Measurements from ENCODE around the gene SCAND1.
"Not testable (repeated sequence)": the region's sequence is repeated elsewhere in the genome, so short reads cannot be mapped to it uniquely, and the experiment has no call there.

SCAND1 gene

DNA sequence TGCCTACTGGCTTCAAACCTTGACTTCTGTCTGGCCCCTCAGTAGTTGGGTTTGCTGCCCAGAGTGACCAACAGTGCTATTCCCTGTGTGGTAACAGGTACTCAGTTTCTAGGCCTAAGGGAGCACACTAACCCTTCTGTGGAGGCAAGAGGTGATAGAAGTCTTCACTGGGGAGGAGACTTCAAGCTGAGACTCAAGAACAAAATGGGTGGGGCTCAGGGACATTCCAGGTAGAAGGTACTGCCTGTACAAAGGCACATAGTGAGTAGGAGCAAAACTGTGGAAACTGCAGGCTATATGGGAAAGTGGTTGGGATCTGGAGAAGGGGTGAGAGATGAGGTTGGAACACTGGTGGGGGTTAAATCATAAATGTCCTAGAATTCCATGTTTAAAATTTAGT is 2.3 kb upstream of the SCAND1 start:
- no peak for DNase-seq

DNA sequence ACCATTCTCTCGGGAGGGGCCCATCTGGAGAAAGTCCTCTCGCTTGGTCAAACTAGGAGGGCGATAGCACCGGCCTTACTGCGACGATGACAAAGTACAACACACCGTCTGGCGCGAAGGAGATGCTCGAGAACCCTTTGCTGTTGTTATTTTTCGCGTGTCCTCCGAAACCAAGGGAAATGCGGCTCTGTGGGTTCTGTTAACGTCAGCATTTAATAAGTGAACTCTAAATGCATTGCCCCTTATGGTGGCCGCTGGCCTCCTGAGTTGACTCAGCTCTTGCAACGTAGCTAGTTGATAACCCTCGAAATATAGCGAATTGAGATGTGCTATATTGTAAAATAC is 577 bp upstream of the SCAND1 start:
- DNase-seq, result peak; percentile 48

DNA sequence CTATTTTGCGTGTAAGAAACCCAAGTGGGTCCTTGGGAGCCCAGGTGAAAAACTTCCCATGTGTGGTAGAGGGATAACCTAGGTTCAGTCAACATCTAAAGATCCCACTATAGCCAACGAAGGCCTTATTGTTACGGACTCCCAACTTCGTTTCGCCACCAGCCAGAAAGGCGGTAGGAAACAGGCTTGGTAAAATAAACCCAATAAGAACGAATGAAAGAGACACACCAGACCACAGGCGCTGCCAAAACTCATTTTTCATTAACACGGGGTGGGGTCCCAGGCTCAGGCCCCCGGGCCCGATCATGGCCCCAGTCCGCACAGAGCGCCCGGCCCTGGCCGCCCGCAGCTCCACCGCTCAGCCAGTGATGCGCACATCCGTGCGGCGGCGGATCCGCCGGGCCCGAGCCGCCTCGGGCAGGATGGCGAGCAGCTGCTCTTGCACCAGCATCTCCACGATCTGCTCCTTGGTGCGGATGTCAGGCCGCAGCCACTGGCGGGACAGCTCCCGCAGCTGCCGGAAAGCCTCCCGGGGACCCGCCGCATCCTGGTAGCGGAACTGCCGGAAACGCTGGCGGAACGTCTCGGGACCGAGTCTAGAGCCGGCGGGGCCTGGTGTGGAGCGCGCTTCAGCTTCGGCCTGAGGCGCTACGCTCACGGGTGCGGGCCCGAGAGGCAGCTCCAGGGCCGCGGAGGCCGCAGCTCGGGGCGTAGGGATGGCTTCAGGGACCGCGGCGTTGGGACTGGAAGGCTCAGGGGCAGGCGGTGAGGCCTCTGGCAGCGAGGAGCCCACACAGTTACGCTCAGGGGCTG is 709 bp downstream of the SCAND1 start:
- peak; percentile 54 for DNase-seq

DNA sequence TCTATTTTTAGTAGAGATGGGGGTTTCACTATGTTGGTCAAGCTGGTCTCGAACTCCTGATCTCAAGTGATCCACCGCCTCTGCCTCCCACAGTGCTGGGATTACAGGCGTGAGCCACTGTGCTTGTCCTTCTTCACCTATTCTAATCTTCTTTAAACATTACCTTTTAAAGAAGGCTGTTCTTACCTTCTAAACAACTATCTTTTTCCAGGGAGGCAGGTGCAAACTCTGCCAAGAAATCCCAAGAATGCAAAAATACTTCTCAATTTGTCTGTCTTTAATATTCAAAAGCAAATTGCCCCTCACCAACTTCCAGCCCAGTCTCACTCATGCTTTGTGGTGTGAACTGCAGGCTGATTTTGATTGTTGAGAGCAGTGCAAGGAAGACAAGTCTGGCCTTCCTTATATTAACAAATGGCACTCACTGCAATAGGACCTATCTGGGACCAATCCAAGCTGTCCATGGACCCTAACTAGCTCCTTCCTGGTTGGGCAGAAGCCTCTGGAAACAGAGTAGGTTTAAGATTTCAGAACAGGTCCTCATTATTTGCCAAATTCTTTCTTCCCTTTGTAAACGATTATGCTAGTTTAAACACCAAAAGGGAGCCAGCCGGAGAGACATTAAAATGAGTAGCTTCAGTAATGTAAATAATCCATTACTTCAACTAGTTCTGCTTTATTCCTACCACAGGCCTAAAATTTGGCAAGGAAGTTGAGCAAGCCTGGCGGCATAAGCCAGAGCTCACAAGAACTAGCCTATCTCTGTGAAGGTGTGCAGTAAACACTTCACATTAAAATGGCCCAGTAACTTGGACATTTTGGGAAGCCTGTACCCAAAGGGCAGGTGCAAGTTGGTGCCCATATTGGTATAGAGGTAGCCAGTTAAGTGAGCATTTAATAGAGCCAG is 1.6 kb downstream of the SCAND1 start:
- DNase-seq, result no peak

DNA sequence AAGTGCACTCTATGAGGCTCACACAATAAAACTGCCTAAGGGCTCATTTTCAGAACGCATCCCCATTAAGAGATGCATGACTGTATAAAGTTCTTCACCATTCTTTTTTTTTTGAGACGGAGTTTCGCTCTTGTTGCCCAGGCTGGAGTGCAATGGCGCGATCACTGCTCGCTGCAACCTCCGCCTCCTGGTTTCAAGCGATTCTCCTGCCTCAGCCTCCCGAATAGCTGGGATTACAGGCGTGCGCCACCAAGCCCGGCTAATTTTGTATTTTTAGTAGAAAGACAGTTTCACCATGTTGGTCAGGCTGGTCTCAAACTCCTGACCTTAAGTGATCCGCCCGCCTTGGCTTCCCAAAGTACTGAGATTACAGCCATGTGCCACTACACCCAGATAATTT is 2.2 kb downstream of the SCAND1 start:
- not testable (repeated sequence) for DNase-seq

DNA sequence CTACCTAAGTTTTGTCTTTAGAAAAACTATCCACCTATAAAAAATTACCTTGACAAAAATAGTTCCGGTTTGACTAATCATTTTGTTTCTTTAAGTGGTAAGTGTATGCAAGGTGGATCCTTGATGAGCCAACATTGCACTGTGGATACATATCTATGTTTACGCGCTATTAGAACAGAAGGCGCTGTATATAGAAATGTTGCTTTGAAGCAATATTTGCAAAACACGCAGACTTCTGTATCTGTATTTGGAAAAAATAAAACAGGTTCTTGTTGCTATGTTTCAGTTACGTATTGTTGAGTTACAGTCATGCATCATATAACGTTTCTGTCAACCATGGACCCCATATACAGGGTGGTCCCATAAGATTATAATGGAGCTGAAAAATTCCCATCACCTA is 4.2 kb downstream of the SCAND1 start:
- no peak for DNase-seq

DNA sequence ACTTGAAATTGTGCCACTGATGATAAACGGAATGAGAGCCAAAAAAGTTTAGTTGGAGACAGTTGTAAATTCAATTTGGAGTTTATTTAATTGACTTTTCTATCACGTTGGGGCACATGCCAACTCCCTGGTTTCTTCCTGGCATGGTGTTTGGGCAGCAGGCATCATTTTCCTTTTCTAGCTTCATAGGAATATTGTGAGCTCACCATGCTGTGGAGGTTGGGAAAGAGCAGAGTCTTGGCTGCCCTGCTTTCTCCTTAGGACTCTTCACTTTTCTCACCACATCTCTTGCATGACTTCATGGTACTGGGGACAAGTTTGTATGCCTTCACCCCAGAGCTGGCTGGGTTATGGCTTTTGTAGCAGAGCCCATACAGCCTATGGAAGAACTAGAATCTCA is 6.4 kb downstream of the SCAND1 start:
- DNase-seq, result no peak

DNA sequence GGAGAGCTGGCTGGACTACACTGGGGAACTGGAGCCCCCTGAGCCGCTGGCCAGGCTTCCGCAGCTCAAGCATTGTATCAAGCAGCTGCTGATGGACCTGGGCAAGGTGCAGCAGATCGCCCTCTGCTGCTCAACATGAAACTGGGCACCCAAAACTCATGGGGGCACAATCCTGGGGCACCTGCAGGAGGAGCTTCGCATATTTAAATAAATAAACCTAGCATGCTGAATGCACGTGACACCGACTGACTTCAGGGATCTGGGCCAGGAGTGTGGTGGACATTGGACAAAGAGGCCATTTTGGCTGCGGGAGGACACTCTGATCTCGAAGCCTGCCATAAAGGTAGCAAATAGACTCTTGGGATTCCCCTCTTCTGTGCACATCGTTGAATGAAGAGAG is 6.8 kb downstream of the SCAND1 start:
- peak; percentile 15 for DNase-seq

DNA sequence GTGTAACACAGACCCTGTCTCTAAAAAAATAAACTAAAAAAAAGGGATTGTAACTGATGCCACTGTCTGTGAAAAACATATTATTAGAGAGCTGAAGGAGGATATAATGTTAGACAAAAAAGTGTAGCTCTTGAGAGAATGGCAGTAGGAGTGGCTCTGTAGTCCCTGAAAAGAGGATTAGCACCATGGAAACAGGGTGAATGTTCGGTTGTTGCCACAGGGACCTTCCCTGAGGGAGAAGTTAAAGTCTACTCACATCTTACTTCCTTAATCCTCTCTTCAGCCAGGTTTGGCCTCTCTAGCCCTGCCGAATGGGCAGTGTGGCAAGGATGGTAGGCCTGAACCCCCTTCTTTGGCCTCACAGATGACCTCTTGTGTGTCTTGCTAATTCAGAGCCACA is 12.1 kb downstream of the SCAND1 start:
- no peak for DNase-seq

DNA sequence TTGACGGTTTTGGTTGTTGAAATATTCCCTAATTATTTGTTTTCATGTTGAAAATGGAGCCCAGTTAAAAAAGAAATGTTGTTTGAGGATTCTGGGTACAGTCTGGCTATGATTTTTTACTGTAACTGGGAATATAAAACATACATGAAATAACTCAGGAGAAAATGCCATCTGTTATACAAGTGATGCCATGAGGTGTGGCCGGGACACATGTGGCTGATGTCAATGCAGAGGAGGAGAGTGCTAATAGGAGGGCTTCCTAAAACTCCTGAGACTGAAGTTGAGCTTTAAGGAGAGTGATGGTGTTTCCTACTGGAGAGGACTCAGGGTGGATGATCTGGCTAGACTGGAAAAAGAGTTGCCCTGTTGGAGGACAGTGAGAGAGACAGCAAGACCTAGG is 12.7 kb downstream of the SCAND1 start:
- no peak for DNase-seq

DNA sequence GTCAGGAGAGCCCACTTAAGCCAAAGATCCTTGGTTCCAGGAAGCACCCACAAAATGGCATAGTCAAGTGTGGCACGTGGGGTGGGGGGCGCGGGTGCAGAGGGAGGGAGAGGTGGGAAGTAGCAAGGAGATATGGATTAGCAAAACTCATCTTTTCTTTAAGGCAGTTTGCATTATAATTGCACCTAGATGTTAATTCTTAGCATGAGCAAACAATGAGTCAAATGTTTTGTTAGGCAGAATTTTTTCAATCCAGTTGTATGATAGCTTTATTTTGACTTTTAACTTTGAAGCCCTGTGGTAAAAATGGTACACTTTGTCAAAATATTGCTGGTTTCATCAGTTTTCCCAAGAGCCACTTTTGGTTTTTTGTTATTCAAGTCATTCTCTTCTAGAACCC is 15.0 kb downstream of the SCAND1 start:
- no peak for DNase-seq

DNA sequence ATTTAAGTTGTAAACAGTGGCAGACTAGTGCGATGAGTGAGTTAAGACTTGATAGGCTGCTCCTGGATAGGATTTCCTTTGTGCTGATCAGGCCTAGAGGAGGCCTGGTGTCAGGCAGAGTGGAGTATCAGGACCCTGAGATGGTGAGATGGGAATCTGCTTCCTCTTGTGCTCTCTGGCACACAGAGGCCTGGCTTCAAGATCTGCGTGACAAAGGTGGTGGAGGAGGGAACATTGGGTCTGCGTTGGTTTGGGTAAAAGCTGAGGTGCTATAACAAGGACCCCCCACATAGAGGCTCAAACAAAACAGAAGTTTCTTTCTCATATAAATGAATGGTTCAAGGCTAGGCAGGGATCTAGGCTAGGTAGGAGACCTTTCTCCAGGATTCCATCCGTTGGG is 20.3 kb downstream of the SCAND1 start:
- no peak for DNase-seq

DNA sequence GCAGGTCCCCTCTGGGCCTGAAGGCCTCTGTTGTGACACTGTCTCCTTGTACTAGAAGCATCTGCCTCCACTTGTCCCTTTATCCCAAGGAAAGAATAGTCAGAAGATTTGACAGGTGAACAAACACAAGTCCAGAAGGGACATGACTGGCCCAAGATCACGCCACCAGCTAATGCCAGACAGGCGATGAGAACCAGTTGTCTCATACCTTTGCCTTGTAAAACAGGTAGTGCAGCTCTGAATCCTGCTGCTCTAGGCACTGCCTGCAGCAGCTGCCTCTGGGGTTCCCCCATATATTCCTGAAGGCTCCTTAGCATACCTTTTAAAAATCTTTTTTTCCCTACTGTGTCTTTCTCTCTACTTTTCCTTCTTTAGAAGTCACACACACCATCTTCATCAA is 25.0 kb downstream of the SCAND1 start:
- no peak for DNase-seq

DNA sequence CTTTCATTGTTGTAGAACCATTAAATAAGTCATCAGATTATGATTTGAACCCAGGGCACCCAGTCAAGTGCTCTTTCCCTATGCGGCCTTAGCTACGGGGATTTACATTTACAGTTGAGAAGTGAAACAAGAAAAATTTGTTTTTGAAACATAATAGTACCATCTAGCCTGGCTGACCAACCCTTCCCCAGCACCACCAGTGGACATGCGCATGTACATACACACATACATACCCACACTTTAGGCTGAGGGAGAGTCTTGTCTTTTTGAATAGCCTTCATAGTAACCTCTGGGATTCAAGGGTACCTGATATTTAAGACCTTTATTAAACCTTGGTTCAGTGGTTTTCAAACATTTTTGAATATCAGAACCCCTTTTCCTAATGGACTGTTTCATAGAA is 33.8 kb downstream of the SCAND1 start:
- DNase-seq, result no peak

DNA sequence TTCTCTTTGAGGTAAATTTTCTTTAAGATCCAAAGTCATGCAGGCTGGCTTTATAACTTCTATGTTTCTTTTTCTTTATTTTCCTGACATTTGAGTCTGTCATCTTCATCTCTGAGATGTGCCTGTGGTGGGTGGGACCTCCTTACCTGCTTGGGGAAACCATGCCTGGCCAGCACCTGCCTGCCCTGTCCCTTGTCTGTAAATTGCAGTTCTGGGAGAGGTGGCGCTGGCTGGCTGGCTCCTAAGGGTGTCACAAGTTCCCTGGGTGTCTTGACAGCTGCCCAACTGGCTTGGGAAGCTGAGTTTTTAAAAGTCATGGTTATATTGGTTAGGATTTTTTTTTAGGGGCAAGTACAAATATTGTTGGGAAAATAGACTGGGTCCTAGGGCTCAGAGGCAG is 36.3 kb downstream of the SCAND1 start:
- no peak for DNase-seq

DNA sequence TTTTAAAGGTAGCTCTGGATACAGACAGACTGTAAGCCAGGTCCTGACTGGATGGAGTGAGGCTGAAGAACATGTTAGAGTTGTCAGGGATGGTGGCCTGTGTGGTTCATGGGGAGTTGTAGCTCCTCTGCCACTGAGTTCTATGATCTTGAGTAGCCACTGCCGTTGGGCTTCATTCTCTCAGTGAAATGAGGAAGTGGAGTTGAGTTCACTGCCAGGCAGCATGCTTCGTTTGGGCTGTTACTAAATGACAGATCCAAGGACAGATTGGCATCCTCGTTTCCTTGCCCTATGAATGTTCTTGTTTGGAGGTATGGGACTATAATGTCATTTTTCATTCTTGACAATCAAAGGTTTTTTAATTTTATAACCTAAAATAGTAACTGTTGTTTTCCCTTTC is 37.2 kb downstream of the SCAND1 start:
- no peak for DNase-seq

DNA sequence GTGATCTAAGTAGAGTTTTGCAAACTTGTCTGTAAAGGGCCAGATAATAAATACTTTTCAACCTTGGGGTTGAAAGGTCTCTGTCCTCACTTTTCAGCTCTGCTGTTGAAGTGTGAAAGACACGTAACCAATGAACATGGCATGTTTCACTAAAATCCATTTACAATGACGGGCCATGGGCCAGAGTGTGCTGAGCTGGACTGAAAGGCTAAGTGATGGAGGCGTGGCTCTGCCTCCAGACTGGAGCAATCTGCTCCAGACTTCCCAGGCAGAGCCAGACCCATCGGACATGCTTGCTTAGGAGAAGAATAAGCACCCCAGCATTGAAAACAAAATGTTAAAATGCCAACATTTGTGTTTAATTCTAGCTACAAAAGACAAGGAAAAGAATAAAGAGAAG is 41.4 kb downstream of the SCAND1 start:
- DNase-seq, result no peak

DNA sequence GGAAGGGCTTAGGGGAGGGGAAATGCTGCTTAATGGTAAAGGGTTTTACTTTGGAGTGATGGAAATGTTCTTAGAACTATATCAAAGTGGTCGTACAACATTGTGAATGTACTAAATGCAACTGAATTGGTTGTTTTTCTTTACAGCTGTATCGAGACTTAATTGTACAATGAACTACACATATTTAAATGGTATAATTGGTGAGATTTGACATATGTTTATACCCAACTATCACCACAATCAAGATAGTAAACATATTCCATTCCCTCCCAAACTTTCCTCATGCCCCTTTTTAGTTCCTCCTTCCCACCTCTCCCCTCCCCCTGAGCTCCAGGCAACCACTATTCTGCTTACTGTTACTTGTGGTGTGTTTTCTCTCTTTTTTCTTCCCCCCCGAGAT is 44.0 kb downstream of the SCAND1 start:
- DNase-seq, result no peak

DNA sequence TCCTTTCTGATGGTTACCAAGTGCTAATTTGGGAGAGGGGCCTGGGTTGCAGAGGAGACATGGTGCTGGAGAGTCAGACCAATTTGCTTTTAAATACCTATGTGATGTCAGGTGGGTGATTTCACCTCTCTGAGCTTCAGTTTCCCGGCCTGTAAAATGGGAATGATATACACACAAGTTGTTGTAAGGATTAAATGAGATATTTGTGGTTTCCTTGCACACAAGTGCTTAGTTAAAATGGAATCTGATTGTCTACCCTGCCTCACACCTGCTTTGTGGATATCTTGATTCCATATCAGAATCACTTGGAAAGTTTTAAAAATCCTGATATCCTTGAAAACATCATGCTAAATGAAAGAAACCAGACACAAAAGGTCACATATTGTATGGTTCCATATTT is 44.5 kb downstream of the SCAND1 start:
- no peak for DNase-seq

DNA sequence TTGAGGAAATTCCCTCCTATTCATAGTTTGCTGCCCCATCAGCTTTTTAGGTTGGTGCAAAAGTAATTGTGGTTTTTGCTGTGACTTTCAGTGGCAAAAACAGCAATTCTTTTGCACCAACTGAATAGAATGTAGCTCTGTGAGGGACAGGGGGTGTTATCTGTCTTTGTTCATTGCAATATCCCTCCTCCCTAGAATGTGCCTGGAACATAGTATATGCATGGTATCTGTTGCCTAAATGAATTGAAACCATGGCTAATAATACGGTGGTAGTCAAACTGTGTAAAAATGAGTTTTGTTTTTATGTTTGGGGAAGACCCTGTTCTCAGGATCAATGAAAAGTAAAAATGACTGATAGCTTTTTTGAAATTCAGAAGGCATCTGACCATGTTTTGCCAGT is 45.1 kb downstream of the SCAND1 start:
- no peak for DNase-seq

DNA sequence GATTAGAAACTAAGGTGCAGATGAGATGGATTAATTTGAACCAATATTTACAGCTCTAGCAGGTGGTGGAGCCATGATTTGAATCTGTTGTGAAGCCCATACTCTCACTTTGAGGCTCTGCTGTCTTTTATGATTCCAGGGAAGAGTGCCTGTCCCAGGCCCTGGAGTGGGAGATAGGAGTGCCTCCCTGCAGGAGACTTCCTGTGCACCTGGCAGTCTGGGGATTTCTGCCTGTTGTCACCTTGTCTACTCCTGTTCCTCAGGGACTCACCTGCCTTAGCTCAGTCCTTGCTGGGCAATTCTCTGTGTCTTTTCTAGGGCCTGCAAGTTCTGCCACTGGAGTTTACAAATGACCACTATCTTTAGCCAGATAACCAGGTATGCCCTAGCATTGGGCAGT is 46.3 kb downstream of the SCAND1 start:
- DNase-seq, result peak; percentile 13

DNA sequence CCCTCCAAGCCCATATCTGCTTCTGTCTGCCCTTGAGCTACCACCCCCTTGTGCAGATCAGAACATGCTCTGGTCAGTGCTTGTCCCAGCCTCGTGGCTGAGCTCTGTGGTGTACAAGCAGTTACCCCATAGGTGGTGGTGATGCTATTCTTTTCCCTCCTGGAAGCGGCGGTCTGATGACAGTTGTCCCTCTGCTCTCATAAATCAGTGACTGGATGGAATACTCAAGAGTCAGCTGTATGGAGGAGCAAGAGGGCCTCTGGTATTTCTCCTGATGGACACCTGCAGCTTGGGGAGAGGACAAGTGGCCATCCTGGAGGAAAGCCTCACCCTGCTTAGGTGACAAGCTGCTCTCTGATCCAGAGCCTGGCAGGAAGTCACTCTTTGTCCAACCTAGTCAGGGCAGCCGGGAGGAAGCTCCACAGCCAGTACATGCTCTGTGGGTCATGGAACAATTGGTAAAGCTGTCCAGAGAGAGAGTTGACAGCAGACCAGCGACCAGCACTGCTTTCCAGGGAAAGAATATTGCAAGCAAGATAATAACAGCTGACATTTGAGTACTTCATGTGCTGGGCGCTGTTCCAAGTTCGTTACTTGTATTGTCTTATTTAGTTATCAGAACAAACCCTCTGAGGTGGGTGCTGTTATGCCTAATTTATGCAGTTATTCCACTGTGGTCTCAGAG is 47.1 kb downstream of the SCAND1 start:
- DNase-seq, result peak; percentile 29

DNA sequence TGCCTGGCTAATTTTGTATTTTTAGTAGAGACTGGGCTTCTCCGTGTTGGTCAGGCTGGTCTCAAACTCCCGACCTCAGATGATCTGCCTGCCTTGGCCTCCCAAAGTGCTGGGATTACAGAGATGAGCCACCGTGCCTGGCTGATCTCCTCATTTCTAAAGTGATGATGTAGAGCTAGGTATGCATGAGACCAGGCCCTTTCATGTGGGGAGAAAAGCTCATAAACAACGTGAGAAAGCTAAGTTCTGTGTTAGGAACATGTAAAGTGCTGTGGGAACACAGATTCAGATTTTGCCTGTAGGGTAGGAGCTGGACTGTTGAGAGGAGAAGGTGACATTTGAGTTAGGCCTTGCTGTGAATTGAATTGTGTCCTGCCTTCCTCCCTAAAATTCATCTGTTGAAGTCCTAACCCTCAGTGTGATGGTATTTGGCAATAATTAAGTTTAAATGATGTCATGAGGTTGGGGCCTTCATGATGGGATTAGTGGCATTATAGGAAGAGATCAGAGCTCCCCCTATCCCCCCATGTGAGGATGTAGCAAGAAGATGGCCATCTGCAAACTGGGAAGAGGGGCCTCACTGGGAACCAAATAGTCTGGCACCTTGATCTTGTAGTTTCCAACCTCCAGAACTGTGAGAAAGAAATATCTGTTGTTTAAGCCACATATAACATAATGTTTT is 49.2 kb downstream of the SCAND1 start:
- no peak for DNase-seq
